Stimulated activated effector memory CD8-positive, alpha-beta T cell treated with anti-CD3 and anti-CD28 coated beads, Interleukin-12 subunit alpha, Interleukin-12 subunit beta, amount 100 ng/mL, for 72 hours (primary cell): ENCODE data around the gene DCP1A.
"Not testable (repeated sequence)": the region's sequence is repeated elsewhere in the genome, so short reads cannot be mapped to it uniquely, and the experiment has no call there.

ENCODE experiments used
- ATAC-seq: fragments of 150-1000 bp; cut with Tn5 transposase; 2 replicates; pipeline ENCODE4 v1.10.0; 2021
- DNase-seq, 2 donors: peaks; one replicate each; pipeline ENCODE4 v3.0.0; 2021 to 2022; ENCODE audit warnings: low spot score in 2 of 2
- H3K27ac Mint-ChIP-seq: one replicate; pipeline ENCODE4 v1.8.0; 2022; ENCODE audit warnings: mild to moderate bottlenecking, mixed read lengths
- H3K36me3 Mint-ChIP-seq: one replicate; pipeline ENCODE4 v1.8.0; 2022; ENCODE audit warnings: mild to moderate bottlenecking, mixed read lengths
- H3K4me1 Mint-ChIP-seq: one replicate; pipeline ENCODE4 v1.8.0; 2022; ENCODE audit warnings: mixed read lengths
- H3K4me3 Mint-ChIP-seq: one replicate; pipeline ENCODE4 v1.8.0; 2022; ENCODE audit warnings: mild to moderate bottlenecking, mixed read lengths
- H3K9me3 Mint-ChIP-seq: one replicate; pipeline ENCODE4 v1.8.0; 2022; ENCODE audit warnings: mixed read lengths

DCP1A gene

DNA sequence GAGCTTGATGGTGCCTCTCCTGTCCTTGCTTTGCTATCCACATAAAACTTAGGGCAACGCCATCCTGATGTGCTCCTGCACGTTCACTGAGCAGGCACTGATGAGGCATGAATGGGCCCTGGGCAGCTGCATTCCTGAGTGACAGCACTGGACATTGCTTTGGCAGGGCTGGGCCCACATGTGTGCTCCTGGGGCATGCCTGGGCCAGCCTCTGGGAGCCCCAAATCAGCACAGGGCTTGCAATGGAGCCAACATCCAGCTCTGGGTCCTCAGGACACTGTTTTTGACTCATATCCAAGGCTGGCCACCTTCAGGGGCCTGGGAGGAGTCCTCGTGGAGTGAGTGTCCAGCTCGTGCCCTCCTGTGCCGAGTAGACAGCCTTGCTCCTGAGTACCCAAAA lies 85.6 kb downstream of the DCP1A start:
- no peak for DNase-seq
- Mint-ChIP-seq H3K4me1 (no peaks in the 10 kb centered on the region), H3K9me3 (no peaks in the 10 kb centered on the region), H3K27ac (no peak overlapping the region), H3K4me3 (no peak overlapping the region), H3K36me3 (peaks cover 6% of the 10 kb centered on the region)
- ATAC-seq: no peak

GRCh38 chr3:53260286-53260785 lies 87.0 kb downstream of the DCP1A start:
- Mint-ChIP-seq H3K36me3 (peaks cover 6% of the 10 kb centered on the region), H3K4me1 (no peaks in the 10 kb centered on the region), H3K4me3 (no peak overlapping the region), H3K27ac (no peak overlapping the region), H3K9me3 (no peaks in the 10 kb centered on the region)
- ATAC-seq (no peak), DNase-seq (no peak)

DNA sequence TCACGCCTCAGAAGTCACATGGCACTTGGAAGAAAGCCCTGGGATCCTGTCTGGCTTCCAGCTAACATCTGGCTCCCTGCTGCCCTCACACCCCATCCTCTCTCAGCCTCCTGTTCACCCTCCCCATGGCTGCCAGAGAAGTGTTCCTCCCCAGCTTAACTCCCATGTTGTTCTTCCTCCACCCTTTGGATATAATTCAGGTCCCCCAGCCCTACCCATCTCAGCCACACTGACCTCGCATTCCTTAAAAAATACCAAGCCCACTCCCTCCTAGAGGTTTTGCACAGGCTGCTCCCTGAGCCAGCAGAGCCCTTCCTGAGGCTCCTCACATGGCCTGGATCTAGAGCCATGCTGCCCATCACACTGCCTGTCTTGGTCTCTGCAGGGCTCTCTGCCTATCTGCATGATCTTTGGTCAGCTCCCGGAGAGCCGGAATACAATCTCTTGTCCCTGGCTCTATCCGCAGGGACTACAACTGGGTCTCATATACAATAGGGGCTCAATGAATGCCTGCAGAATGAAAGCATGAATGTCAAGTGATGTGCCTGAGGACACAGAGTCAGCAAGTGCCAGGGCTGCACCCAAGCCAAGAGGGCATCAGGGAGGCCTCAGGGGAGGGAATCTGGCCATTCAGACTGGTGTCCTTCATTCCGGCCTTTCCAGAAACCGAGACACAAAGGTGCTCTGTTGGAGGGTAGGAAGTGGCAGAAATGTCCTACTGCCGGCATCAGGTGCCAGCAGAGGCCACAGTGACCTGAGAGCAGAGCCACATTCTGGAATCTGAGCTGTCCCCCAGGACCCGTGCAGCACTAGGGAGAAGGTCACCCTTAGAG lies 87.7 kb downstream of the DCP1A start:
- Mint-ChIP-seq H3K4me3 (no peak overlapping the region), H3K36me3 (peaks cover 11% of the 10 kb centered on the region), H3K9me3 (no peaks in the 10 kb centered on the region), H3K4me1 (peaks cover 4% of the 10 kb centered on the region), H3K27ac (no peak overlapping the region)
- no peak for ATAC-seq
- DNase-seq: no peak

DNA sequence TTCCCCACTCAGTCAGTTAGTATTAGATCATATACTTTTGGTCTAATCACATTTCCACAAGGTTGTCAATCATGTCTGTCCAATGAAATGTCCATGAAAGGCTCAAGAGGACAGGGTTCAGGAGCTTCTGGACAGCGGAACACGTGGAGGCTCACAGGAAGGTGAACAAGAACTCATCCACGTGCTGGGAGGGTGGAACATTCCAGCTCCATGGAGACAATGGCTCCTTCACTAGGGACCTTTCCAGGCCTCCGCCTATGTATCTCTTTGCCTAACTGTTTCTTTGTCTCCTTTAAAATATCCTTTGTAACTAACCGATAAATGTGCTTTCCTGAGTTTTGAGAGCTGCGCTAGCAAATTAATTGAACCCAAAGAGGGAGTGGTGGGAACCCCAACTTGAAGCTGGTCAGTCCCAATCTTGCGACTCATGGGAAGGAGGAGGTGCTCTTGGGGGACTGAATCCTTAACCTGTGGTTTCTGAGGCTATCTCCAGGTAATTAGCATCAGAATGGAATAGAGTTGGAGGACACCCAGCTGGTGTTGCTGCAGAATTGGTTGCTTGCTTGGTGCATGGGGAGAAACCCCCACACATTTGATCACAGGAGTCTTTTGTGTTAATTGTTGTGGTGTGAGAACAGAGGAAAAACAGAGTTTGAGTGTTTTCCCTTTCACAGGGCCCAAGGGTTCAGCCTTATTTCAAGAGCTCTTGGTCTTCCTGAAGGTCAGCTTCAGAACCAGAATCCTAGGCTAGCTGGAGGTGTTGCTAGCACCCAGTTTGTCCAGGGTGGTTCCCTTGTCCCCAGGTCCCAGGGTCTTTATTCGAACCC lies 88.5 kb downstream of the DCP1A start:
- ATAC-seq (no peak), DNase-seq (no peak)
- no peak overlapping the region for H3K4me3 Mint-ChIP-seq
- H3K9me3 Mint-ChIP-seq: no peaks in the 10 kb centered on the region
- peak overlapping the region; percentile 36 for H3K27ac Mint-ChIP-seq
- H3K4me1 Mint-ChIP-seq: peaks cover 12% of the 10 kb centered on the region
- H3K36me3 Mint-ChIP-seq: peaks cover 19% of the 10 kb centered on the region

DNA sequence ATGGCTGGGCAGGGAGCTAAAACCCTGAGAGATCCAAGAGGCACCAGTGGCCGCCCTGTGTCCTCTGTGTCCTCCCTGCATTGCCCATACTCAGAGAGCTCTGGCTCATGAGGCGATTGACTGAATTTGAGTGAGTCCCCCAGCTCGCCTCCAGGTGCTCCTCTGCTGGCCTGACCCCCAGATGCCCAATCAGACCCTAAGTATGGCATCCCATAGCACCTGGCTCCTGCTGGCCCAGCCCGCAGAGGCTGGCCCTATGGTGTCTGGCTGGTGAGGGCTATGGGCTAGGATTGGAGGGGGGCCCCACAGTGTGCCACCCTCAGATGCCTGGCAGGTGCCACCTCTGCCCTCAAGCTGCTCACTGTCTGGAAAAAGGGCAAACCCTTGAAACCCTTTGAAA lies 89.9 kb downstream of the DCP1A start:
- H3K9me3 Mint-ChIP-seq: no peaks in the 10 kb centered on the region
- ATAC-seq: no peak
- H3K27ac Mint-ChIP-seq: peak overlapping the region; percentile 6
- H3K36me3 Mint-ChIP-seq: peaks cover 31% of the 10 kb centered on the region
- DNase-seq: no peak
- H3K4me3 Mint-ChIP-seq: no peak overlapping the region
- peaks cover 23% of the 10 kb centered on the region for H3K4me1 Mint-ChIP-seq

DNA sequence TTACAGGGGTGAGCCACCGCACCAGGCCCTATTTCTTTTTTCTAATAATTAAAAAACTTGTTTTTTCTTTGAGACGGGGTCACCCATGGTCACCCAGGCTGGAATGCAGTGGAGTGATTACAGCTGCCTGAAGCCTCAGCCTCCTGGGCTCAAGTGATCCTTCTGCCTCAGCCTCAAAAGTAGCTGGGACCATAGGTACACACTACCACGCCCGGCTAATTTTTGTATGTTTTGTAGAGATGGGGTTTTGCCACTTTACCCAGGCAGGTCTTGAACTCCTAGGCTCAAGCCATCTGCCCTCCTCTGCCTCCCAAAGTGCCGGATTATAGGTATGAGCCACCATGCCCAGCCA lies 90.7 kb downstream of the DCP1A start:
- ATAC-seq: no peak
- H3K4me3 Mint-ChIP-seq: no peak overlapping the region
- no peak overlapping the region for H3K27ac Mint-ChIP-seq
- H3K9me3 Mint-ChIP-seq: no peaks in the 10 kb centered on the region
- H3K36me3 Mint-ChIP-seq: peaks cover 38% of the 10 kb centered on the region
- H3K4me1 Mint-ChIP-seq: peaks cover 28% of the 10 kb centered on the region
- DNase-seq: no peak

GRCh38 chr3:53255775-53256703 lies 91.3 kb downstream of the DCP1A start, which contains the start of gene TKT:
TKT (minus strand) TSS chr3:53256022; CDS start chr3:53255942, 80 bp downstream.
- DNase-seq: peak in 1 of 2 donors; percentile 73
- H3K27ac Mint-ChIP-seq: peak within 1 kb of the TSS; percentile 89
- H3K9me3 Mint-ChIP-seq: no peaks in the 10 kb centered on the region
- peaks cover 35% of the 10 kb centered on the region for H3K4me1 Mint-ChIP-seq
- ATAC-seq: peak; percentile 83
- H3K4me3 Mint-ChIP-seq: peak within 1 kb of the TSS; percentile 90
- H3K36me3 Mint-ChIP-seq: peaks cover 38% of the 10 kb centered on the region

GRCh38 chr3:53255423-53255774 lies 91.9 kb downstream of the DCP1A start:
- H3K4me3 Mint-ChIP-seq: peak overlapping the region; percentile 90
- ATAC-seq (peak; percentile 80), DNase-seq (peak; percentile 37 to 82)
- H3K9me3 Mint-ChIP-seq: no peaks in the 10 kb centered on the region
- H3K4me1 Mint-ChIP-seq: peaks cover 39% of the 10 kb centered on the region
- peaks cover 38% of the 10 kb centered on the region for H3K36me3 Mint-ChIP-seq
- peak overlapping the region; percentile 89 for H3K27ac Mint-ChIP-seq

GRCh38 chr3:53254509-53255422 lies 92.6 kb downstream of the DCP1A start:
- Mint-ChIP-seq H3K9me3 (no peaks in the 10 kb centered on the region), H3K4me1 (peaks cover 39% of the 10 kb centered on the region), H3K27ac (peak overlapping the region; percentile 89), H3K4me3 (peak overlapping the region; percentile 90), H3K36me3 (peaks cover 38% of the 10 kb centered on the region)
- DNase-seq: peak; percentile 24 to 78
- peak; percentile 64 for ATAC-seq

DNA sequence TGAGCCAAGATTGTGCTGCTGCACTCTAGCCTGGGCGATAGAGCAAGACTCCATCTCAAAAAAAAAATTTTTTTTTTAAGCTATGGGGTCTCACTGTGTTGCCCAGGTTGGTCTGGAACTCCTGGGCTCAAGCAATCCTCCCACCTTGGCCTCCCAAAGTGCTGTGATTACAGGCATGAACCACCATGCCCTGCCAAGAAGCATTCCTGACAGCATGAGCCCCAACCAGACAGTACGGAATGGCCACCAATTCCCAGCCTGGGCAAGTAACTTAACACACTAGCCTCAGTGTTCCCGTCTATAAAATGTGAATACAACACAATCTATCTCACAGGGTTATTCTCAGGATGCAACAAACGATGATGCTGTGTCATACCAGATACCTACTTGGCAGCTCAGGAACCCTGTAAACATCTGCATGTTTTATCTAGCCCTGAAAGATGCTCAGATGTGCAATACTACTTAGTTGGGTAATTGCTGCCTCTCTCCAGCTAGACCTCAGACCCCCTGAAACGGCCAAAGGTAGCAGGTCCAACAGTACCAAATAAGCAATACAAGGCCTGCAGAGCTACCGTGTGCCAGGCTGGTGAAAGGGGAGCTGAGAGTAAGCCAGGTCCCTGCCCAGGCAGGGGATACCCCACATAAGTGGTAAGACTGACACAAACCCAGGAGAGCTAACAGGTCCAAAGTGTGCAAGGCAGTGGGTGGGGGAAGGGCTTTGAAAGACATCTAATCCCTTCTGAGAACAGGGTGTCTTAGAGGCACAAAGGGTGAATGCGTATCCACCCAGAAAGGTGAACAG lies 93.4 kb downstream of the DCP1A start:
- ATAC-seq: no peak
- peak overlapping the region; percentile 90 for H3K4me3 Mint-ChIP-seq
- H3K4me1 Mint-ChIP-seq: peaks cover 39% of the 10 kb centered on the region
- no peak for DNase-seq
- peak overlapping the region; percentile 89 for H3K27ac Mint-ChIP-seq
- H3K9me3 Mint-ChIP-seq: no peaks in the 10 kb centered on the region
- peaks cover 32% of the 10 kb centered on the region for H3K36me3 Mint-ChIP-seq

DNA sequence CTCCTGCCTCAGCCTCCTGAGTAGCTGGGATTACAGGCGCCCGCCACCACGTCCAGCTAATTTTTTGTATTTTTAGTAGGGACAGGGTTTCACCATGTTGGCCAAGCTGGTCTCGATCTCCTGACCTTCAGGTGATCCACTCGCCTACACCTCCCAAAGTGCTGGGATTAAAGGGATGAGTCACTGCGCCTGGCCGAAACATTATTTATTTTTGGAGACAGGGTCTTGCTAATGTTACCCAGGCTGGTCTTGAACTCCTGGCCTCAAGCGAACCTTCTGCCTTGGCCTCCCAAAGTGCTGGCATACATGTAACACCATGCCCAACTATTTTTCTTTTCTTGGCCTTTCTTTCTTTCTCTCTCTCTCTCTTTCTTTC lies 94.4 kb downstream of the DCP1A start:
- DNase-seq, H3K9me3 Mint-ChIP-seq, ATAC-seq: not testable (repeated sequence)
- peak overlapping the region; percentile 90 for H3K4me3 Mint-ChIP-seq
- peak overlapping the region; percentile 54 for H3K27ac Mint-ChIP-seq
- peaks cover 33% of the 10 kb centered on the region for H3K36me3 Mint-ChIP-seq
- H3K4me1 Mint-ChIP-seq: peaks cover 40% of the 10 kb centered on the region

GRCh38 chr3:53252096-53252946 lies 95.0 kb downstream of the DCP1A start:
- no peak for ATAC-seq
- H3K27ac Mint-ChIP-seq: no peak overlapping the region
- H3K36me3 Mint-ChIP-seq: peaks cover 39% of the 10 kb centered on the region
- no peaks in the 10 kb centered on the region for H3K9me3 Mint-ChIP-seq
- H3K4me3 Mint-ChIP-seq: peak overlapping the region; percentile 90
- H3K4me1 Mint-ChIP-seq: peaks cover 45% of the 10 kb centered on the region
- no peak for DNase-seq
